Measurements from ENCODE around the gene ZBTB47. TPM values are rescaled to one million over a fixed set of nuclear protein-coding genes. Genes with fewer than 3 reads are reported as not detected.
A peak's percentile ranks its signal among the peaks of the same experiment; 100 is the strongest.

The ZBTB47 gene
- total RNA-seq, 2 donors from 2014 or later: 84.2 to 108 TPM

DNA sequence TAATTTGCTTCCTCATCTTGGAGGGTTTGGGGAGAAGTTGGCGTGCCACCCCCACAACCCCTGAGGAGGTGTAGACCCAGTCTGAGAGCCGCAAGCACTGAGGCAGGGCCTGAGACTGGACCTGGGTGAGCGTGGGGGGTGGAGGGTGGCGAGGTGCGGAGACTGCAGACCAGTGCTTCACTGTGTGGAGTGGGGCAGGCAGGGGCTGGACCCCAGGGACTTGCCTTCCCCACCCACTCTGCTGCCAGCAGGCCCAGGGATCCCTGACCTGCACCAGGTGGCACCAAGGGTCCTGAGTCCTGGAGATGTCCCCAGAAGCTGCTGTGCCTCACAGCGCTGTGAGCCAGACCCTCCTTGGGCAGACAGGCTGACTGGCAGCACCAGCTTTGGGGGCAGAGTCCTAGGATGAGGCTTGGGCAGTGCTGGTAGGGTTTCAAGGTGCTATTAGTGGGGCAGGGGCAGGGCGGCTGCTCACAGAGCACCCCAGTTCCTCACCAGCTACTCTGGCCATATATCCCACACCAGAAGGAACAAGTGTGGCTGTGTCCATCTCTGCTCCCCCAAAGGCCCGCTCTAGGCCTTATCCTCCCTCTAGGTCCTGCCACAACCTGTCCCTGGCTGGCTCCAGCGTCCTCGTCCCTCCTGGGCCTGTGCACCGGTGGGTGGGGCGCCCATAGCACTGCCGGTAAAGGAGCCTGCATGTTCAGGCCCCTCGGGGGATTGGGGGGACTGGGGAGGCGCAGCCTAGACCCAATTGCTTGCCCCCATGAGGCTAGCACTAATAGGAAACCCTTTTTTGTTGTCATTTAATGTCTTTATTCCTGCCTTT lies 11.8 kb downstream of the ZBTB47 start:
- no peak for DNase-seq (ENCODE audit: low spot score)
- peak overlapping the region; percentile 66 to 77 for H3K27ac ChIP-seq

GRCh38 chr3:42666022-42666421 lies 12.5 kb downstream of the ZBTB47 start:
- ATAC-seq (ENCODE audit: insufficient number of reproducible peaks, low FRiP score, low read depth) (no peak), DNase-seq (ENCODE audit: low spot score) (no peak)
- Histone ChIP-seq H3K27me3 (replicated peaks; ENCODE audit: insufficient read depth) (no peaks in the 10 kb centered on the region), H3K4me3 (peak overlapping the region; percentile 44), H3K27ac (peak overlapping the region; percentile 66 to 77), H3K9me3 (no peaks in the 10 kb centered on the region), H3K4me1 (ENCODE audit: control insufficient read depth in 1 of 2, low read depth in 2 of 2) (peaks cover 19 to 33% of the 10 kb centered on the region in 2 donors), H3K36me3 (no peaks in the 10 kb centered on the region)
- TF ChIP-seq, protein P1, sequence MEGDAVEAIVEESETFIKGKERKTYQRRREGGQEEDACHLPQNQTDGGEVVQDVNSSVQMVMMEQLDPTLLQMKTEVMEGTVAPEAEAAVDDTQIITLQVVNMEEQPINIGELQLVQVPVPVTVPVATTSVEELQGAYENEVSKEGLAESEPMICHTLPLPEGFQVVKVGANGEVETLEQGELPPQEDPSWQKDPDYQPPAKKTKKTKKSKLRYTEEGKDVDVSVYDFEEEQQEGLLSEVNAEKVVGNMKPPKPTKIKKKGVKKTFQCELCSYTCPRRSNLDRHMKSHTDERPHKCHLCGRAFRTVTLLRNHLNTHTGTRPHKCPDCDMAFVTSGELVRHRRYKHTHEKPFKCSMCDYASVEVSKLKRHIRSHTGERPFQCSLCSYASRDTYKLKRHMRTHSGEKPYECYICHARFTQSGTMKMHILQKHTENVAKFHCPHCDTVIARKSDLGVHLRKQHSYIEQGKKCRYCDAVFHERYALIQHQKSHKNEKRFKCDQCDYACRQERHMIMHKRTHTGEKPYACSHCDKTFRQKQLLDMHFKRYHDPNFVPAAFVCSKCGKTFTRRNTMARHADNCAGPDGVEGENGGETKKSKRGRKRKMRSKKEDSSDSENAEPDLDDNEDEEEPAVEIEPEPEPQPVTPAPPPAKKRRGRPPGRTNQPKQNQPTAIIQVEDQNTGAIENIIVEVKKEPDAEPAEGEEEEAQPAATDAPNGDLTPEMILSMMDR (IDR thresholded peaks at IDR 0.05): no peak

More for the DNA sequence above, 11.8 kb downstream of the ZBTB47 start:
- Histone ChIP-seq H3K9me3 (no peaks in the 10 kb centered on the region), H3K27me3 (replicated peaks; ENCODE audit: insufficient read depth) (no peaks in the 10 kb centered on the region), H3K4me3 (no peak overlapping the region), H3K4me1 (ENCODE audit: control insufficient read depth in 1 of 2, low read depth in 2 of 2) (peaks cover 20 to 37% of the 10 kb centered on the region in 2 donors), H3K36me3 (no peaks in the 10 kb centered on the region)
- TF ChIP-seq, protein P1 (IDR thresholded peaks at IDR 0.05): no peak
- ATAC-seq (ENCODE audit: insufficient number of reproducible peaks, low FRiP score, low read depth): no peak

DNA sequence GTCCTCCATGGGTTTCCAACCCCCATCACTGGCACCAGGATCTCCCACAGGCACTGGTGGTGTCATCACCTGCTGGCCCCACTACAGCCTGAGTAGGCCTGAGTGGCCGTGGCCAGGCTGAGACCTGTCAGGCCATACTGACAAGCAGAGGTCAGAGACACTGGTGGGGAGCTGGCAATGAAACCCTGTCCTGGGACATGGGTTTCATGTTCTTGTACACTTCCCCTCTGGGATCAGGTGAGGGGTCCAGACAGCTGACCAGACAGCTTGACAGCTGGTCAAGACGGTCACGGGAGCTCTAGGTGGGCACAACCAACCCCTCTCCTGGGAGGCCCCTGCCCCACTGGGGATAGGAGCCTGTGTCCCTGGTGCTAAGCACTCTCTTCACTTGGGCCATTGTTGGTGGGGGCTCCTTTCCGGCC lies 13.1 kb downstream of the ZBTB47 start:
- H3K36me3 ChIP-seq: no peaks in the 10 kb centered on the region
- DNase-seq (ENCODE audit: low spot score) (no peak), ATAC-seq (ENCODE audit: insufficient number of reproducible peaks, low FRiP score, low read depth) (no peak)
- peak overlapping the region; percentile 66 to 77 for H3K27ac ChIP-seq
- no peaks in the 10 kb centered on the region for H3K9me3 ChIP-seq
- H3K4me1 ChIP-seq (ENCODE audit: control insufficient read depth in 1 of 2, low read depth in 2 of 2): peaks cover 19 to 33% of the 10 kb centered on the region in 2 donors
- H3K27me3 ChIP-seq (replicated peaks; ENCODE audit: insufficient read depth): no peaks in the 10 kb centered on the region
- H3K4me3 ChIP-seq: peak overlapping the region; percentile 44
- TF ChIP-seq, protein P1 (IDR thresholded peaks at IDR 0.05): no peak

DNA sequence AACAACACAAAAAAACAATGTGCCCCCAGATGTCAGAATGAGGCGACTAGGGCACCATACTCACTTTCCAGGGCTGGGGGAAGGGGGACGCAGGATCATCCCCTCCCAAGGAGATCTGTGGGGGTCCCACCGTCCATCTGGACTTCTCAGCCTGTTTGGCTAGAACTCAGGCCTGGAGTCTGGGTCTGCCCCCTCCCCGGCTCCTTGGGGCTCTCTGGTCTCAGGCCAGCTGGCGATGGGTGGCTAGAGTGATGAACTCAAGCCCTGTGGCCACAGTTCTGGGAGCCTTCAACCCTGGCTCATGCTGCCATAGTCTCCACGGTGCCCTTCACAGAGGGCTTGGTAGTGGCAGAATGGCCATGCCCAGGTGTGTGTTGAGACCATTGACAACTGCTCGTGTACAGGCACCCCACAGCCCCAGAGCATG lies 13.6 kb downstream of the ZBTB47 start:
- Histone ChIP-seq H3K27me3 (replicated peaks; ENCODE audit: insufficient read depth) (no peaks in the 10 kb centered on the region), H3K36me3 (no peaks in the 10 kb centered on the region), H3K4me1 (ENCODE audit: control insufficient read depth in 1 of 2, low read depth in 2 of 2) (peaks cover 19 to 33% of the 10 kb centered on the region in 2 donors), H3K27ac (peak overlapping the region; percentile 66 to 77), H3K4me3 (no peak overlapping the region), H3K9me3 (no peaks in the 10 kb centered on the region)
- ATAC-seq (ENCODE audit: insufficient number of reproducible peaks, low FRiP score, low read depth) (no peak), DNase-seq (ENCODE audit: low spot score) (no peak)
- TF ChIP-seq, protein P1 (IDR thresholded peaks at IDR 0.05): no peak

GRCh38 chr3:42667523-42668412 lies 14.3 kb downstream of the ZBTB47 start:
- no peaks in the 10 kb centered on the region for H3K9me3 ChIP-seq
- H3K4me3 ChIP-seq: no peak overlapping the region
- ATAC-seq (ENCODE audit: insufficient number of reproducible peaks, low FRiP score, low read depth) (no peak), DNase-seq (ENCODE audit: low spot score) (no peak)
- H3K36me3 ChIP-seq: no peaks in the 10 kb centered on the region
- no peaks in the 10 kb centered on the region for H3K27me3 ChIP-seq (replicated peaks; ENCODE audit: insufficient read depth)
- H3K27ac ChIP-seq: peak overlapping the region; percentile 66 to 77
- H3K4me1 ChIP-seq (ENCODE audit: control insufficient read depth in 1 of 2, low read depth in 2 of 2): peaks cover 19 to 33% of the 10 kb centered on the region in 2 donors
- TF ChIP-seq, protein P1 (IDR thresholded peaks at IDR 0.05): no peak

All from thoracic aorta (tissue), 2 donors.